Activated CD4-positive, alpha-beta T cell treated with anti-CD3 and anti-CD28 coated beads for 1 hour (primary cell): ENCODE data around the gene MAPK4.

Source experiments
- DNase-seq: peaks from one replicate; pipeline ENCODE4 v3.0.0-alpha.2; 2020

Gene MAPK4

DNA sequence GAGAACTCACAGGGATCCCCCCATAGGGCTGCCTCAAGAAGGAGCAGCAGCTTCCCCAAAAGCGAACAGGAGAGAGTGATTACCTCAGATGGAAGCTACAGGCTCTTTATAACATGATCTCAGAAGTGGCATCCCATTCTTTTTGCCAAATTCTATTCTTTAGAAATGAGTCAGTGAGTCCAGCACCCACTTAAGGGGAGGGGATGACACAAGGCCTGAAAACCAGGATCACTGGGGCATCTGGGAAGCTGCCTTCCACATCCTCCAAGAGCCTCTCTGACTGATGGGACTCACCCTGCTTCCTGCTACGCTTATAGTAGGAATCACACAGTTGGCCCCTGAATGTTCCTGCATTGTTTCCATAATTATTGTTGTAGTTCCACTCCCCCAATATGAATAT, 96.5 kb downstream of the MAPK4 start:
- no peak for DNase-seq

DNA sequence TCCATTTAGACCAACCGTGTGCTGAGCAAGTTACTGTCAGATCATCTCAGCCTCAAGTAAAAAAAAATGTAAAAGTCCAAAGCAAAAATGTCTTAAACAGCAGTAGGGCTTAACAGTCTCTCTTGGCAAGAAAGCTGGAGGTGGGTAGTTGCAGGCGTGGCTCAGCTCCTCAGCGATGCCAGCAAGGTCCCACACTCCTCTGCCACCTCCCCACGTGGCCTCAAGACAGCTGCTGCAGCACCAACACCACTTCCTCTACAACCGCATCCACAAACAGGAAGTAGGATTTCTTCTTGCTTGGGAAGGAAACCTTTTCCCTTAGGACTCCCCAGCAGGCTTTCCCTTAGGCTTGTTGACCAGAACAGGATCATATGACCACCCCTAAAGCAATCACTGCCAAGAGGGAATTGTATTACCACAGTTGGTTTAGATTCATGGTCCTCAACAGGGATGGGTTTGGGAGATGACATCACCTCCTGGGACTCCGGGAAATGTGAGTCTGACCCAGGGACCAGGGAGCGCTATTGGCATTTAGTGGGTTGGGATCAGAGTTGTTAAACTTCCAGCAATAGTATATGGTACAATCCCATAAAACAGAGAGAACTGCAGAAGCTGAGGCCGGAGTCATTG, 97.1 kb downstream of the MAPK4 start:
- no peak for DNase-seq

DNA sequence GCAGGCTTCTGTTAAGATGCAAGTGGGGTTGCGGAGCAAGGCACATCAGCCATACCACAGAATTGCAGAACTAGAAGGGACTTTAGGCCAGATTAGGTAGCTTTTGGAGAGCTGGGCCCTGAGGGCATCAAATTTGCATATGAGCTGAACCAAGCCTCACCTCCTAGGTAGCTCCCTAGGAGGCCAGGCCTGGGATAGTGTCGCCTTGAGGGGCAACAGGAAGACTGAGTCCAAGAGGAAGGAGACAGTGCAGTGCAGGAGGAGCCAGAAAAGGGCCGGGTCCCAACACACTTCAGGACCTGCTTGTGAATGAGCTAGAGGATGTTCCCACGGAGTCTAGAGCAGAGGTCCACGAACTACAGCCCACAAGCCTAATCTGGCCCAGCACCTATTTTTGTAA, 98.7 kb downstream of the MAPK4 start:
- DNase-seq = no peak

DNA sequence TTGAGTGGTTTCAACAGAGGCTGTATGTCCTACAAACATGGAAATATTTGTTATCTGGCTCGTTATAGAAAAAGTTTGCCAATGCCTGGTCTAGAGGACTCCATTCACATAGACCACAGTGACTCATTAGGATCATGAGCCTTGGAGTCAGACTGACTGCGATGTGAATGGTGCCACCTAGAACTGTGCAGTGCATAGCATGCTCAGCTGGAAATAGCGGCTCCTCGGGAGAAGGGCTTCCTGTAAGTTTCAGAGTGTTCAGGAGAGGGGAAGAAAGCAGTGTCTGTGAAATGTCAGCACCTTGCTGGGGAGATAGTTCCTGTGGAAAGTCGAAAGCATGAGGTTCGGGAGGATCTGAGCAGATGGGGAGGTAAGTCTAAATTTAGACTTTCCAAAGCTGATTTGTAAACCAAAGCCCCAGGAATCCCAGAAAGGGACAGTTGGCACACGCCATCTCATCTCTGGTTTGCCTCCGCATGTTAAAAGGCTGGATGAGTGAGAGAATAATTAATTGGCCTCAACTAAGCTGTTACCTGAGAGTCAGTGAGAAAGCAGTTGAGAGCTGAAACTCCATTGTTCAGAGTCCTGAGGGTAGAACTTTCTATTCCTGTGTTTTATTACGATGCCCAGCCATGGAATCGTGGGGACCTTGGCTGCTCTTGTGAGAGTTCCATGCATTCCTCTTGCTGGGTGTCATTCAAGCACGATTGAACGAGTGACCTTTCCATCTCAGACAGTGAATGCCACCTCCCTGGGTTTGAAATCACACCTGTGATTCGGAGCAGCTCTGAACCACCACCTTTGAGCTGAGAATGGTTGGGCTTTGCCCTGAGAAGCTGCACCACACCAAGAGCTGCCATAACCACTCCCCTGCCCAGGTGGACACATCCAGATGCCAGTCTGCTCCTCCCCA, 99.5 kb downstream of the MAPK4 start:
- no peak for DNase-seq

DNA sequence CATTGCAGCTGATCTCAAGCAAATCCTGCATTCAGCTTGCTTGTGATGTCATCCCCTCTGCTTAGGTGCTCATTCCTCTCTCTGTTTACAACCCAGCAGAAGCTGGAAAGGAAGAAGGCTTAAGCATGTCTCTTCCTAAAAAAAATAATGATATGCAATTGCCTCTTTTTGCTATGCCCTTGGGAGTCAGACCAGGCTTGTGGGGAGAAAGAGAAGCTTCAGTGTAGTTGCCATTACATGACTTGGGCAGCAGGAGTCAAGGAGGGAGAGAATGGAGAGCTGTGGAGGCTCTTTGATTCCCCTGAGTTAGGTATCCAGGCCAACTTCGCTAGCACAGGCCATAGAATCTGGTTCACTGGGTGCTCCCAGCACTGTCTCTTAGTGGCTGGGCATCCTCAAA, 101.1 kb downstream of the MAPK4 start:
- no peak for DNase-seq

DNA sequence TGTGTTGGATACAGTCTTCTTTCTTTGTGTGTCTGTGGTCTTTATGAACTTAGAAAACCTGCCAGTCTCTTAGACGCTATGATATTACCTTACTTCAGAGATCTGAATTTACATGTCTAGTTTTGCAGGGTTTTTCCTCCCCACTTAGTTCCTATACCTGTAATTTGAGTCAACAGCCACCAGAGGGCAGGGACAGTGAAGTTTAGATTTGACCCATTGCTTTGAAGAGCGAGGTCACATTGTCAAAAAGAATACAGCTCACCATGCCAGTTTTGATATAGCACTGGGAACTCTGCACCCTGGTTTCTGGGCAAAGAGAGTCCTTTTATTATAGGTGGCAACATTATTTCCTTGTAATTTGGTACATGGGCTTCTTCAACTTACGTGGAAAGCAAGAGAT, 102.3 kb downstream of the MAPK4 start:
- no peak for DNase-seq

DNA sequence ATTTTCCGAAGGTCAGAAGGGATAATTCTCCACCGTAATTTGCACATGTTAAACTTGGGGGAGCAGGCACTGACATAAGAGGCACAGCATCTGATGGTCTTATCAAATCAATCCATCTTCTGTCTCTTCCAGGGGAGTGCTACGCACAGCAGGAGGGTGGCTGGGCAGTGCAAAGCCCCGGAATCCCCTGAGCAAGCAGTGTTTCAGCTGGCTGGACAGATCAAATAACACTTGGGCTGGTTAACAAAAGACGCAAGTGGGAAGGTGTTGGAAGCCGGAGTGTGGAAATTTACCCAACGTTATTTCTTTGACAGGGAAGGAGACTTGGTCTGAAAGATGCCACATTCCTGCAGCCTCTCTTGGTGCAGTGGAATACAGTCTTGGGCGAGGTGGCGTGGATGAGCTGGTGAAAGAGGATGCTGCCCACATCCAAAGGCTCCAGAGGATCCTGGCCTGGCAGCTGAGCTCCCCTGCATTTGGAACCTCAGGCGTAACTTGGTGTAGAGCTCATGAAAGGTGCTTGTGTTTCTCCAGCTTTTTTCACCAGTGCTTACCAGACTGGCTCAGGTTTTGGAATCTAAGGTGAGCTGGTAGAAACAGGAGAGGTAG, 103.0 kb downstream of the MAPK4 start:
- DNase-seq = no peak

DNA sequence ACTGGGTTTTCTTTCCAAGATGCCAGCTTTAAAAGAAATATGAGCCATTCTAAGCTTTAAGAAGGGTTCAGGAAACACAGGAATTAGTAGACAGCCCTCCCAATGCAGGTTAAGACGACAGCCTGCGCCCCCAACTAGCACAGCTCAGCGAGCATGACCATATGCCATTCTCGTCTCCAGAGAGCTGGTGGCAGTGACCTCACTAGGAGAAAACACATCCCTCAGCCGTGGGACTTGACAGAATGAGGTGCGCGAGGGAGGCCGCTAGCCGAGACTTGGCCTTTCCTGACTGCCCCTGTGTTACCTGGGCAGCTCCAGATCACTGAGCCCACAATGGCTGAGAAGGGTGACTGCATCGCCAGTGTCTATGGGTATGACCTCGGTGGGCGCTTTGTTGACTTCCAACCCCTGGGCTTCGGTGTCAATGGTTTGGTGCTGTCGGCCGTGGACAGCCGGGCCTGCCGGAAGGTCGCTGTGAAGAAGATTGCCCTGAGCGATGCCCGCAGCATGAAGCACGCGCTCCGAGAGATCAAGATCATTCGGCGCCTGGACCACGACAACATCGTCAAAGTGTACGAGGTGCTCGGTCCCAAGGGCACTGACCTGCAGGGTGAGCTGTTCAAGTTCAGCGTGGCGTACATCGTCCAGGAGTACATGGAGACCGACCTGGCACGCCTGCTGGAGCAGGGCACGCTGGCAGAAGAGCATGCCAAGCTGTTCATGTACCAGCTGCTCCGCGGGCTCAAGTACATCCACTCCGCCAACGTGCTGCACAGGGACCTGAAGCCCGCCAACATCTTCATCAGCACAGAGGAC, 103.9 kb downstream of the MAPK4 start:
- DNase-seq = no peak

DNA sequence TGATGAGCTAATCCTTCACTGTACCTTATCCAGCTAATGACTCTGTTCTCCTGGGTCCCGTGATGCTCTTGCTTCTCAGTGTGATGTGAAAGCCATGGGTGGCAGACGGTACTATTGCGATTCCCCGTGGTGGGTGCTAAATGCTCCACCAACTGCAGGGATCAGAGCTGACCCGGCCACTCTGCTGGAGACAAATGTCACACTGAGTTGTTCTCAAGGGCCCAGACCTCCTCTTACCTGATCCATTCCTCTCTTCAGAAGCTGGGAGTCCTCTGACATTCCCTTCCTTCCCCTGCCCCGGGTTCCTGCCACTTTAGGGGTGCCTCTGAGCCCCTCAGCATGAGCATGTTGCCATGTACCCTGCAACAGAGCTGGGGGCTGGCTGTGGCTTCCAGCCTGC, 105.1 kb downstream of the MAPK4 start:
- DNase-seq = no peak

DNA sequence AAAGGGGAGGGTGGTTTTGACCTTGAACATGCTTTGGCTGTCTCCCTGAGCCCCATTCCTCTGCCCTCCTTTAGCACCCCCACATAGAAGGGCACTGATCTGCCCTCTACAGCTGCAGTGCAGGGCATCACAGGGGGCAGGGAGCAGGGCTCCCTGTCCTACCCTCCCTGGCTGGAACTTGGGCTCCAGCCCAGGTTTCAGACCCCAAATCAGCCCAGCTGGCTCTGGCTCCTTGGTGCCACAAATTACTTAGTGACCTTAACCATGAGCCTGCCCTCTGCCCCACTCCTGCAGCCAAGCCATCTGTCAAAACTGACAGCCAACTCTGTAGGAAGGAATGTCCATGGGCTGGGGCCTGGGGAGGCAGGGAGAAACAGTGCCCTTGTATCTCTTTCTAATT, 105.6 kb downstream of the MAPK4 start:
- no peak for DNase-seq

DNA sequence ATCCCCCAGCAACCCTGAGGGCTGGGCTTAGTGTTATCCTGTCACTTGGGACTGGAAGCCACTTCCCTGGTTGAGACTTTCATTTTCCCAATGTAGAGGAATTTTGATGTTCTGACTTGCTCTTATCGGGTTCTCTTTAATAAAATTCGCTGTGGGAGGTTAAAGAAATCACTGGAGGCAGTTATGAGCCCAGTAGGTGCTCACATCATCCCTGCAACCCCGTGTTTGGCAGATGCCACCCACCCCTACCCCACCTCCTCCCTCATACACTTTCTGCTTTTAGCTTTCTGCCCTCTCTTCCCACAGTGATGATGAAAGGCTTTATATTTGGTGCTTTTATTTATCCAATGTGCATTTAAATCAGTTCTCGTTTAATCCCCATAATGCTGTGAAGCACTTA, 106.6 kb downstream of the MAPK4 start:
- no peak for DNase-seq

DNA sequence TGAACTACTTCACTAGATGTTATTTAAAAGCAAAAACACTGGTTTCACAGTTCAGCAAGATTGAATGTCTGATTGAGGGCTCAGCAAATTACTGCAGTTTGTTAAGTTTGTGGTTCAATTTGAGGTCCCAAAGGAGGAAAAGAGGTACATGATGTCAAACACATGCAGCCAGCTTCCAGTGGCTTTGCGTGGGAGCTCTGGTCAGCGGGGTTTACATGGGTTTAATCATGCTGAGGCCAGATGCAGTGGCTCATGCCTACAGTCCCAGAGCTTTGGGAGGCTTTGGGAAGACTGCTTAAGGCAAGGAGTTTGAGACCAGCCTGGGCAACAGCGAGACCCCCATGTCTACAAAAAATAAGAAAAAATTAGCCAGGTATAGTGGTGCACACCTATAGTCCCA, 111.5 kb downstream of the MAPK4 start:
- DNase-seq = no peak

DNA sequence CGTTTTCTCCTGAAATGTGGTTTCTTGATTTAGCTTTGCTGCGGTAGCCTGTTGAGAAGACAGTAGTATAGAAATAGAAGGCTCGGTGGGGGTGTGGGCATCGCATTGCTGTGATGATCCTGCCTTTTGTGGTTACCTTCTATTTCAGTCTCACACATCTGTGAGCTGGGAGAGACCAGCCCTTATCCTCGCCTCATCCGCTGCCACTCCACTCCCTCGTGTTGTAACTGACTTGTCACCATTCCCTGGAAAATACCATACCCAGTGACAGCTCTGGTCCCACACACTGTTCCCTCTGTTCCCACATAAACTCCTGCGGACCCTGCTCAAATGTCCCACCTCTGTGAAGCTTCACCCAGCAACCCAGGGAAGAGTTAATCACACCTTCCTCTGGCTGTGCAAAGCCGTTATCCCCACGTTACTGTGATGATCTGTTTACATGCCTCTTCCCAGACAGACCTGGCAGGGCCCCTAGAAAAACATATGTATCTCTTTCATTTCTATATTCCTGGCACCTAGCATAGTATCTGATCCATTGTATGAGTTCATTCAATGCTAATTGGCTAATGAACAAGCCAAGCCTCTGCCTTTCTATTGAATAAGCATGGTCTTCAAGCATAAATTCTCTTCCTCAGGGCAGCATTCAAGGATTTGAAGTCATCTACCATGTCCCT, 114.6 kb downstream of the MAPK4 start:
- DNase-seq = no peak

DNA sequence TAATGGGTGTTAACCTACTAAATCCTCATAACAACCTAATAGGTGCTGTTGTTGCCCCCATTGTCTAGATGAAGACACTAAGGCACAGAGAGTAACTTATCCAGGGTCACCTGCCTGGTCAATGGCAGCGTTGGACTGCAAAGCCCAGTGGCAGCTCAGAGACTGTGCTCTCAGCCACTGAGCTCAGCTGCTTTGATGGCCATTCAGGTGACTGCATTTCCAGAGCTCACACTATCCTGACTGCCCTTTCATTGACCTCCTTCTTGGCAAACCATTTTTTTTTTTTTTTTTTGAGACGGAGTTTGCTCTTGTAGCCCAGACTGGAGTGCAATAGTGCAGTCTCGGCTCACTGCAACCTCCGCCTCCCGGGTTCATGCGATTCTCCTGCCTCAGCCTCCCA, 115.2 kb downstream of the MAPK4 start:
- no peak for DNase-seq

DNA sequence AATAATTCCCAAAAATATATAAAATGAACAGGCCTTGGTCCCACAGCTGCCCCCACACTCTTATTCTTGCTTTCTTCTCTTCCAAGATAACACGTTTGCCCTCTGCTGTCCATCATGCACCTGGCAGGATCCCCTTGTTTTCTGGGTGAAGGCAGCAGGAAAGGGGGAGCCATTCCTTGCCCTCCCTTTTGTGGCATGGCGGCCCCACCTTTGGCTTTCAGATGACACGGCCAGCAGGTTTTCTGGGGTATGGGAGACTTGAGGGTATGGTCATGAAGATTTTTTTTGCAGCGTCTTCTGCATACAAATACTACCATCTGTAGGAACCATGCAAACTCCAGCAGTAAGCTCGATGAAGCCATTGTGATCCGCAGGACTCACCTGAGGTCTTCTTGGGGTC, 118.8 kb downstream of the MAPK4 start:
- no peak for DNase-seq

DNA sequence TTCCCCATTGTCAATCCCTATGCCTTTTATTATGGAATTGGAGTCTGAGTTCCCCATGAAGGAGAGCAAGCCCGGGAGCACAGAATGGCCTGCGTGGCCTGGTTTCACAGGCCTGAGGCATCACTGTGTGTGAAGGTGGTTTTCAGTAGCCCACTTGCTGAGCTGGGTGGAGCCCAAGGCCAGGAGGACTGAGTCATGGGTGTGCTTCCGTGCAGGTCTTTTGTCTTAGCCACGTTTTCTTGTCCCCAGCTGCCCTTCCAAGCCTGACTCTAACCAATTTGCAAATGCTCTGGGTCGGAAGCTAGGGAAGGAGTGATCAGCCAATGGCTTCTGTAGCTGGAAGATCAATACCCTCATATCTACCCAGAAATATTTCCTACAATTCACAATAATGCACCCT, 119.2 kb downstream of the MAPK4 start:
- DNase-seq = no peak

DNA sequence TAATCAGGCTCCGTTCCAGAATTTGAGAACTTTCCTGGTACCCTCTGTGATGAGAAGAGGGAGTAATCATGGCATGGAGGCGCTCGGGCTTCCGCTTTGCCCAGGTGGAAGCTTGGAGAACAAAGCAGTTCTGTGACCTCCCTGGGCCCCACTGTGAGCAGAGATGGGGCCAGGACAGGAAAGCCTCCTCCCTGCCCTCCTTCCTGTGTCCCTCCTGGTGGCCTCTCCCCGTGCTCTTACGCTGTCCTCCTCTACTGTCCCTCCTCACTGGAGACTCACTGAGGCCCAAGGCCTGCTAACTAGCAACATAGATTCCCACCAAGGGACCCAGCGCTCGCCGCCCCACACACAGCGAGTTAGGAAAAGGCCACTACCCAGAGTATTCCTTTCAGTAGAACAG, 119.8 kb downstream of the MAPK4 start:
- no peak for DNase-seq

DNA sequence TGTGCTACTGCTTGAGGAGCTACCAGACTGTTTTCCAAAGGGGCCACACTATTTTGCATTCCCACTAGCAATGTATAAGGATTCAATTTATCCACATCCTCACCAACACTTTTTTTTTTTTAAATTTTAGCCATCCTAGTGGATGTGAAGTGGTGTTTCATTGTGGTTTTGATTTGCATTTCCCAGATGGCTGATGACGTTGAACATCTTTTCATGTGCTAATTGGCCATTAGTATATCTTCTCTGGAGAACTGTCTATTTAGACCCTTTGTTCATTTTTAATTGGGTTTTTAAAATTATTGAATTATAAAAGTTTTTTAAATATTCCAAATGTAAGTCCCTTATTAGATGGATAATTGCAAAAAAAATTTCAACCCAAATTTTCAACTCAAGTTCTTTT, 121.1 kb downstream of the MAPK4 start:
- no peak for DNase-seq

DNA sequence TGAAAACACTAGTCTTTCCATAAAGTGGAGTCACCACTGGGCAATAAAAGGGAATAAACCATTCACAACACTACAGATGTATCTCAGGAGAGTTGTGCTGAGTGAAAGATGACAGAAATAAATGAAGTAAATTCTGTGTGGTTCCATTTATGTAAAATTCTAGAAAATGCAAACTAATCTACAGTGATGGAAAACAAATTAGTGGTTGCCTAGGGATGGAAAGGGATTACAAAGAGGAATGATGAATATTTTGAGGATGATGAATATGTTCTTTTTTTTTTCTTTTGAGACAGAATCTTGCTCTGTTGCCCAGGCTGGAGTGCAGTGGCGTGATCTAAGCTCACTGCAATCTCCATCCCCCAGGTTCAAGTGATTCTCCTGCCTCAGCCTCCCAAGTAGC, 123.0 kb downstream of the MAPK4 start:
- DNase-seq = no peak

DNA sequence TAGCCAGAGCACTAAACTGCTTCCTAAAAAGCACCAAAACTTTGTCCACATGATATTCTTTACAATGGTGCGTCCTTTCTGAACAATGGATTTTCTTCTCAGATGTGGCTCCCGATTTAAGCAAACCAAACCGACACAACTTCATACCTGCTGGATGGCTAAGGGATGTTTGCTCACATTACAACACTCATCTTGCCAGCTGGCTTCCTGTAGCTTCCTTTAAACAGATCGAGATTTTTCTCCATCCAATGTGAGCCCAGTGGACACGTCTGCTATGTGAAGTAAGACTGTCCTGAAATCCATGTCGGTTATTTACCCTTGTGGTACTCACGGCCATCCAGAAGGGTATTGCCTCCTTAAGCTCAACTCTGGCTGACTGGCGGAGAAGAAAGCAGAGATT, 126.5 kb downstream of the MAPK4 start:
- no peak for DNase-seq

DNA sequence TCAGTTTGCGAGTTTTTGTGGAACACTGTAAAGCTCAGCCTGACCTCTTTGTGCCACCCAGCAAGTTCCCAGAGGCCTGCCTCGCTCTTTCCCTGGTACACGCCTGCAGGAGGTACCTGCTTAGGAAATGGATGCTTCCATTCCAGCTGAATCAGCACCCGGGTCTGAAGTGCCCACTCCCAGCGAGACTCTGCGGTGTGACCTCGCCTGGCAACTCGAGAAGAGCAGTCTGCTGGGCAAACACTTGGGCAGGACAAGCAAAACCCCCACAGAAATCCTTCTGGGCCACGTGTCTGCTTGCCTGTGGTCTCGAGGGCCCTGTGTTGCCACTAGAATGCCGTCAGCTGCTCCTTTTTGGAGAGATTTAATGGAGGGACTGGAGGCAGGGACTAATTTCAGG, 127.6 kb downstream of the MAPK4 start:
- no peak for DNase-seq

DNA sequence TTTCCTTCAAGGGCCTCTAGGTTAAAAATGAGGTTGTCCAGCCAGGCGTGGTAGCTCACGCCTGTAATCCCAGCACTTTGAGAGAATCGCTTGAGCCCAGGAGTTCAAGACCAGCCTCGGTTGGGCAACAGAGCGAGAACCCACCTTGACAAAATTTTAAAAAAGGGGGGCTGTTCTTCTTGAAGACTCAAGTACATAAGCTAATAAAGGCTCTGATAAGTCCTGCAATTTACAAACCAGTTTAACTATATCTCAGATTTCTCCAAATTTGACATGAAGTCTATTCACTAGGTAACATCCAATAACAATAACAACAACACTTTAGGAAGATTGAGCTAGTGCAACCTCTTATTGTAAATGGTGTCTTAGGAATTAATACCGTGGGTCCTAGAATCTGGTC, 129.7 kb downstream of the MAPK4 start:
- no peak for DNase-seq

DNA sequence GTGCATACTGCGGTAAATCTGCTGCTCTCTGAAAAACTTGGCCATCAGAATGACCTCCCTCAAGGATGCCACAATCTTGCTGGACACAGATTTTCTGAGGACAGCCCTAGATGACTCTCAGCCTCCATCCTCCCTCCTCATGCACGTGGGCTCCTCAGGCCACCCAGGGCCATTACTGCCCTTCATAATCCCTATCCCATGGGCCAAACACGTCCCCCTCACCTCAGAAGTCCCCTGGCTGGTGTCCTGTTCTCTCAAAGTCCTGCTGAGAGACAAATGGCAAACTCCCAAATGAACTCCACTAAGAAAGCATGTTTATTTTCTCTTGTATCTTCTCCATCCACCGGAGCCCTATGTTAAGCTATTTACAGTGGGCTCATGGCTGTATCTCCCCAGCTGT, 134.3 kb downstream of the MAPK4 start:
- DNase-seq = no peak
